AG10803 (cell line): ENCODE measurements around the gene ZFHX3.

ENCODE experiments used
- DNase-seq: peaks from one replicate; pipeline ENCODE4 v3.0.0; 2010; ENCODE audit warnings: low read depth
- H3K4me3 ChIP-seq: 2 replicates; pipeline ENCODE4 v1.5.1; 2011; ENCODE audit warnings: mild to moderate bottlenecking, low read length, control low read depth
- CTCF ChIP-seq: conservative IDR thresholded peaks from 2 replicates; pipeline ENCODE4 v1.5.1; 2011; ENCODE audit warnings: mild to moderate bottlenecking, low read length, control low read depth, inconsistent platforms

ZFHX3 gene

GRCh38 chr16:72937916-72938794, 109.8 kb downstream of the ZFHX3 start:
- DNase-seq, result no peak
- no peak for TF ChIP-seq CTCF
- peak overlapping the region; percentile 30 for H3K4me3 ChIP-seq

- no peak for DNase-seq
- TF ChIP-seq CTCF, result no peak
- H3K4me3 ChIP-seq, result no peak overlapping the region
These were observed 110.6 kb downstream of the ZFHX3 start for GRCh38 chr16:72937360-72937759.

GRCh38 chr16:72936408-72936807, 111.5 kb downstream of the ZFHX3 start:
- no peak for DNase-seq
- H3K4me3 ChIP-seq, result no peak overlapping the region
- TF ChIP-seq CTCF, result no peak

GRCh38 chr16:72935896-72936295, 112.0 kb downstream of the ZFHX3 start:
- TF ChIP-seq CTCF, result no peak
- DNase-seq, result no peak
- H3K4me3 ChIP-seq, result no peak overlapping the region

GRCh38 chr16:72934636-72935403, 113.1 kb downstream of the ZFHX3 start:
- peak; percentile 32 for DNase-seq
- TF ChIP-seq CTCF, result no peak
- H3K4me3 ChIP-seq, result no peak overlapping the region

- no peak for TF ChIP-seq CTCF
- no peak overlapping the region for H3K4me3 ChIP-seq
- no peak for DNase-seq
These were observed 115.1 kb downstream of the ZFHX3 start for GRCh38 chr16:72932677-72933335.
